Body of pancreas (tissue), 4 donors: ENCODE data around the gene NCOR1.

ENCODE experiments used
- CTCF ChIP-seq, 7 experiments: fragments of 450-650 bp in 4 of 7; fragments of 200-600 bp in 3 of 7; sonication (generic) in 3 of 7; IDR thresholded peaks; one replicate each; pipeline ENCODE4 v1.5.1; 2016 to 2019; ENCODE audit warnings: antibody characterized with exemption in 7 of 7
- POLR2A ChIP-seq, 3 donors: fragments of 450-650 bp; IDR thresholded peaks; one replicate each; pipeline ENCODE4 v1.6.1; 2016; ENCODE audit warnings: antibody characterized with exemption in 3 of 3, mild to moderate bottlenecking in 2 of 3

- TF ChIP-seq CTCF (IDR thresholded peaks at IDR 0.05), result no peak
- TF ChIP-seq POLR2A (IDR thresholded peaks at IDR 0.05), result no peak
Observed at GRCh38 chr17:15981208-15981607, 234.1 kb downstream of the NCOR1 start.
